Central memory CD8-positive, alpha-beta T cell (primary cell): ENCODE measurements around the gene KRT83.
A peak's percentile ranks its signal among the peaks of the same experiment; 100 is the strongest.
"Not testable (repeated sequence)": the region's sequence is repeated elsewhere in the genome, so short reads cannot be mapped to it uniquely, and the experiment has no call there.

Experiments used
- ATAC-seq: fragments of 150-1000 bp; cut with Tn5 transposase; replicated peaks from 2 replicates; pipeline ENCODE4 v1.10.0; 2022; ENCODE audit warnings: mild to moderate bottlenecking, moderate FRiP score, moderate number of reproducible peaks; ENCODE audit not compliant: poor library complexity, severe bottlenecking; ENCODE audit errors: extremely low read depth
- DNase-seq, 2 donors: peaks; one replicate each; pipeline ENCODE4 v3.0.0; 2021; ENCODE audit warnings: low spot score in 2 of 2
- H3K27ac Mint-ChIP-seq: one replicate; pipeline ENCODE4 v1.8.0; 2022; ENCODE audit warnings: low read depth, mild to moderate bottlenecking, moderate library complexity, mixed read lengths
- H3K27me3 Mint-ChIP-seq: one replicate; pipeline ENCODE4 v1.8.0; 2022; ENCODE audit warnings: mixed read lengths
- H3K36me3 Mint-ChIP-seq: one replicate; pipeline ENCODE4 v1.8.0; 2022; ENCODE audit warnings: mild to moderate bottlenecking, moderate library complexity, mixed read lengths; ENCODE audit not compliant: insufficient read depth
- H3K4me1 Mint-ChIP-seq: one replicate; pipeline ENCODE4 v1.8.0; 2022; ENCODE audit warnings: mixed read lengths
- H3K4me3 Mint-ChIP-seq: one replicate; pipeline ENCODE4 v1.8.0; 2022; ENCODE audit warnings: mild to moderate bottlenecking, moderate library complexity, mixed read lengths
- H3K9me3 Mint-ChIP-seq: one replicate; pipeline ENCODE4 v1.8.0; 2022; ENCODE audit warnings: mixed read lengths

Gene KRT83

DNA sequence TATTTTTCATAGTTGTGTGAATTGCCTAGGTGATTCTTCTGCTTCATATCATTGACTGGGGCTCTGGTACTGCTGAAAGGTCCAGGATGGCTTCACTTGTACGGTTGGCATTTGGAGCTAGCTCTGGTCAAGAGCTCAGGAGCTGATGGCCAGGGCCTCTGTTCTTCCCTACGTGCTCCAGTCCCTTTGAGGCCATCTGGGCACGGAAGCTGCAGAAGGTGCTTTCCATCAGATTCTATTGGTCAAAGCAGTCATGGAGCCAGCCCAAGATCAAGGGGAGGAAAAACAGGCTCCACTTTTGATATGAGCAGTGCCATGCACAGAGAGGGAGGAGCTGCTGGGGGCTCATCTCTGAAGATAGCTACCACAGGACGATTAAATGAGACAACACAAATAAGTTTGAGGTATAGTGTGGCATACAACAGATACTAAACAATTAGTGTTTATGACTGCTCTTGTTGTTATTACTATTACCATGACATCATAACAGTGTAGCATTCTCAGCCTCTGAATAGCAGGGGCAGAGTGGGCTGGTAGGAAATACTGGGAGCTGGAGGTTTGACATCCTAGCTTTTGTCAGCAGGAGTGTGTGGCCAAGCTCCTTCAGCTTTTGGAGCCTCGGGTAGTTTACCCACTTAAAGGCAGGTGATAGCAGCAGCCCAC lies 10.4 kb downstream of the KRT83 start:
- ATAC-seq, result no peak

DNA sequence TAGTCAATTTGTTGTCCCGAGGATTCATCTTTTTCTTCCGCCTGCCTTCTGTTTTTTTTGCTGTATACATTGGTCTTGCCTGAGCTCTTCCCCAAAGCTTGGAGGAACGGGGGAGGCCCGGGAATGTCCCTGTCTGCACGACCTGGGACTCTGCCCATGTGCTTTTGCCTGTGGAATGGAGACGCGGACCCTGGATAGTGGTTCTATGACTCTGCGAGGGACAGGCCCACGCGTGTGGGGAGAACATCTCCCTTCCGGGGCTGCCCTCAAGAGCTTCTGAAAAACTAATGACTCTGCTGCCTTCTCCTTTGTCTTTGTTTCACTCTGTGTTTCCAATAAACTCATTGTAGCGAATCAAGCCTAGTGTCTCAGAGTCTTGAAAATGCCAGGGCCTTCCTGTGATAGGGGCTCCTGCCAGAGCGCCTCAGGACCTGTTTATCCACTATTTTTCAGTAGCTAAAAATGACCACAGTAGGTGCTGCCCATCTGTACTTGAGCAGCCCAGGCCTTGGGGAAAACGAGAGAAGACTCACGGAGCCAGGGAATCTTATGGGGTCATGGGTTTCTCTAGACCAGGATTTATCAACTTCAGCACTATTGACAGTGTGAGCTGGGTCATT lies 12.3 kb downstream of the KRT83 start:
- ATAC-seq, result no peak
- peaks cover 72% of the 10 kb centered on the region for H3K27me3 Mint-ChIP-seq
- H3K36me3 Mint-ChIP-seq, result no peaks in the 10 kb centered on the region
- H3K27ac Mint-ChIP-seq, result no peak overlapping the region
- H3K4me1 Mint-ChIP-seq, result peaks cover 21% of the 10 kb centered on the region
- no peak for DNase-seq
- H3K9me3 Mint-ChIP-seq, result no peaks in the 10 kb centered on the region
- peak overlapping the region; percentile 66 for H3K4me3 Mint-ChIP-seq

More for the DNA sequence above, 10.4 kb downstream of the KRT83 start:
- H3K4me3 Mint-ChIP-seq, result no peak overlapping the region
- H3K9me3 Mint-ChIP-seq, result no peaks in the 10 kb centered on the region
- peaks cover 74% of the 10 kb centered on the region for H3K27me3 Mint-ChIP-seq
- H3K27ac Mint-ChIP-seq, result no peak overlapping the region
- no peak for DNase-seq
- peaks cover 10% of the 10 kb centered on the region for H3K4me1 Mint-ChIP-seq
- H3K36me3 Mint-ChIP-seq, result no peaks in the 10 kb centered on the region

DNA sequence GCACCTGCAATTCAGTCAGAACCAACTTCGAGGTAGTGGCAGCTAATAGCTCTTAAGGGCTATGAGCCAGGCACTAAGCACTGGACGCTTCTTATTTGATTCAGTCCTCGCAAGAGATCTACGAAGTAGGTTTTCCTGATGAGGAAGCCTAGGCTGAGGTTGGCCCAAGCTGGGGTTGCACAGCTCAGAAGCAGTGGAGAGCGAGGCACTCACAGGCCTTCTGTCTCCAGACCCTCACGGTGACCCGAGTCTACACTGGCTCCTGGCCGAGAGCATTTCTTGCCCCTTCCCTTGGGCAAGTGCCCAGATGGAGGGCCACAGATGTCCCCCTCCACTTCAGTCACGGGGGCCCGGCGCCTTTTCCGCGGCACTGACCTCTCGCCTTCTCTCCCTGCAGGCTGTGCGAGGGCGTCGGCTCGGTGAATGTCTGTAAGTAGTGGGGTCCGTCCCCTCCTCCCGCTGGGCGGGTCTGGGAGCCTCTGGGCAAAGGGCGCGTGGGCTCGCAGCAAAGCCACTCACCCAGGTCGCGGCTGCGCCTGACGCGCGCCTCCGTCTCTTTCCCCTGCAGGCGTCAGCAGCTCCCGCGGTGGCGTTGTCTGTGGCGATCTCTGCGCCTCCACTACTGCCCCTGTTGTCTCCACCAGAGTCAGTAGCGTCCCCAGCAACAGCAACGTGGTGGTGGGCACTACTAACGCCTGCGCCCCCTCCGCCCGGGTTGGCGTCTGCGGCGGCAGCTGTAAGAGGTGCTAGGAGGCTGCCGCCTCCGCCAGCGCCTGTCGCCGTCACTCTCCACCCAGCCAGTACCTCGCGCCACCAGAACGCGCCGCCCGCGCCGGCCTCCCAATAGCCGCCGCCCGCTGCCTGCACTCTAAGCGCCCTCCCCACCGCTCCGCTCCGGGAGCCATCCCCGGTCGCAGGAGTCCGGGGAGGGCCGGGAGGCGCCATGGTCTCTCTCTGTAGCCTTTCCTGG lies 13.1 kb downstream of the KRT83 start:
- Mint-ChIP-seq H3K27ac (no peak overlapping the region), H3K36me3 (no peaks in the 10 kb centered on the region), H3K4me3 (peak overlapping the region; percentile 66), H3K9me3 (no peaks in the 10 kb centered on the region), H3K4me1 (peaks cover 21% of the 10 kb centered on the region), H3K27me3 (peaks cover 64% of the 10 kb centered on the region)
- DNase-seq (peak in 1 of 2 donors; percentile 20), ATAC-seq (peak; percentile 68)

GRCh38 chr12:52306731-52307130 lies 14.5 kb downstream of the KRT83 start:
- no peaks in the 10 kb centered on the region for H3K36me3 Mint-ChIP-seq
- H3K9me3 Mint-ChIP-seq, result no peaks in the 10 kb centered on the region
- peaks cover 21% of the 10 kb centered on the region for H3K4me1 Mint-ChIP-seq
- H3K27me3 Mint-ChIP-seq, result peaks cover 50% of the 10 kb centered on the region
- DNase-seq (no peak), ATAC-seq (no peak)
- no peak overlapping the region for H3K27ac Mint-ChIP-seq
- H3K4me3 Mint-ChIP-seq, result no peak overlapping the region

- Mint-ChIP-seq H3K4me3 (no peak overlapping the region), H3K9me3 (no peaks in the 10 kb centered on the region), H3K4me1 (peaks cover 21% of the 10 kb centered on the region), H3K27ac (no peak overlapping the region), H3K27me3 (peaks cover 44% of the 10 kb centered on the region), H3K36me3 (no peaks in the 10 kb centered on the region)
- DNase-seq (no peak), ATAC-seq (no peak)
Measured at GRCh38 chr12:52305921-52306705, 15.1 kb downstream of the KRT83 start.

DNA sequence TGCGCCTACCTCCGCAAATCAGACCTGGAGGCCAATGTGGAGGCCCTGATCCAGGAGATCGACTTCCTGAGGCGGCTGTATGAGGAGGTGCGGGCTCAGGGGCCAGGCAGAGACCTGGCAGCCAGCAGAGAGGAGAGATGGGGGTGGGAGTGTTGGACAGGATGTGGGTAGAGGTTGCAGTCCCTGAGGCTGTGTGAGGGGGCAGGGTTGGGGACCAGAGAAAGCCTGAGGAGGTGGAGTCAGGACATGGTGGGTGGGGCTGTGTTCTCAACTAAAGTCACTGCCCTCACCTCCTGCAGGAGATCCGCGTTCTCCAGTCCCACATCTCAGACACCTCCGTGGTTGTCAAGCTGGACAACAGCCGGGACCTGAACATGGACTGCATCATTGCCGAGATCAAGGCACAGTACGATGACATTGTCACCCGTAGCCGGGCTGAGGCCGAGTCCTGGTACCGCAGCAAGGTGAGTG lies 16.2 kb downstream of the KRT83 start:
- peaks cover 21% of the 10 kb centered on the region for H3K4me1 Mint-ChIP-seq
- ATAC-seq (peak; percentile 69), DNase-seq (peak in 1 of 2 donors; percentile 22)
- H3K27me3 Mint-ChIP-seq, result peaks cover 32% of the 10 kb centered on the region
- peak overlapping the region; percentile 47 for H3K27ac Mint-ChIP-seq
- not testable (repeated sequence) for H3K36me3 Mint-ChIP-seq, H3K4me3 Mint-ChIP-seq, H3K9me3 Mint-ChIP-seq

DNA sequence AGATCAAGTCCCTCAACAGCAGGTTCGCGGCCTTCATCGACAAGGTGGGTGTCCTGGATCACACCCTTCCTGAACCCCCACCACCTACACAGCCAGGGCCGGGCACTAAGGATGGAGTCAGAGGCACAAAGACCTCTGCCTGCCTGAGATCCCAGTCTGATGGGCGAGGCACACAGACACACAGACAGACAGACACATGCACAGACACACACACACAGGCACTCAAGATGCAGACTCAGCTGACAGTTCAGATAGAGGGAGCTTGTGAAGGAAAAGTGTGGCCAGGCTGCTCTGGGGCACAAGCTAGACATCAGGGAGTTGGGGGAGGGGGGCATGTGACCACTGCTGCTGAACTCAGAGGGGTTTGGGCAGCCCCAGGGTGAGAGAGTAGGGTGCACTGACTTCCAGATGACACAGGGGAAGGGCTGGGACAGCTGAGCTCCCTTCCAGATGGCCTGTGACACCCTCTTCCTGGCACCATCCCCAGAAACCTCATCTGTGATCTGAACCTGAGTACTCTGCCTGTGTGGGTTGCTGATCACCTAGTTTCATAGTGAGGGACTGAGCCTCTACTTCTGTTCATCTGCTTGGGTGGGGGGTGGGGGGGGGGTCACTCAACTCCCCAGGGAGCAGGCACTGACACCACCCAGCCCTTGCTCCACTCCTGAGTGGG lies 18.8 kb downstream of the KRT83 start:
- DNase-seq, H3K27ac Mint-ChIP-seq, H3K9me3 Mint-ChIP-seq, H3K36me3 Mint-ChIP-seq, ATAC-seq, H3K4me3 Mint-ChIP-seq: not testable (repeated sequence)
- Mint-ChIP-seq H3K27me3 (peaks cover 17% of the 10 kb centered on the region), H3K4me1 (peaks cover 12% of the 10 kb centered on the region)

- ATAC-seq, H3K36me3 Mint-ChIP-seq, H3K9me3 Mint-ChIP-seq, H3K27ac Mint-ChIP-seq, H3K4me3 Mint-ChIP-seq, DNase-seq: not testable (repeated sequence)
- Mint-ChIP-seq H3K27me3 (peaks cover 10% of the 10 kb centered on the region), H3K4me1 (peaks cover 12% of the 10 kb centered on the region)
Measured at GRCh38 chr12:52301721-52302120, 19.5 kb downstream of the KRT83 start.

DNA sequence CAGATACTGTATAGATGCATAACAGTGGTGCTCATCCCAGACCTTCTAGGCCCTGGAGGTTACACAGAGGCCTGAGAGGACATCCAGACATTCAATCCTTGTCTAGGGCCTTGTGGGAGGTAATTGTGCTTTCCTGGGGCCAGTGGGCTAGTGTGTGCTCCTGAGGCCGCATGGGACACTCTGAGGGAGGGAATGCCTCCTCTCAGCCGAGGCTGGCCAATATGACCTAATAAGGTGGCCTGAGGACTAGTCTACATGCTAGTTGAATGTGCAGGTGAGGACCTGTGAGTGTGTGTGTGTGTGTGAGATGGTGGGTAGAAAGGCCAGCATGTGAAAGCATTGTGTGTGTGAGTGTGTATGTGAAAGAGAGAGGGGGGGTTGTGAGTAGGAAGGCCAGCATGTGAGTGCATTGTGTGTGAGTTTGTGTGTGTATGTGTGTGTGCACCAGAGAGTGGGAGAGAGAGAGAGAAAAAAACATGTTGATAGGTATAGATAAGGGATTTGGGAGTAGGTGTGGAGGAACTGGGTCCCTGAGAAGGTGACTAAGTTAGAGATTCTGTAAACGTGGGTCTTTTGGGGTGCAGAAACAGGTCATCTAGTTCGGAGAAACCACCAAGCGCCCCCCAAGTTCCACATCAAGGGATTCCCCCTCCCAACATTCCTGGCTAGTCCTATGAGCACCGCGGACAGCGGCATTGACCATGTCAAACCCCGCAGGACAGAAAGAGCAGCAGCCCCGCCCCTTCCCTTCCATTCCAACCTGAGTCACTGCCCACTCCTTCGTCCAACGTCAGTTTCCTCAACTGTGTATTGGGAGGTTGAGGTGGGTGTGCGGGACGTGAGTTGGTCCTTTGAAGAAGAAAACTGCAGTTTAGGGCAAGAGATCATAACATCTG lies 20.2 kb downstream of the KRT83 start:
- Mint-ChIP-seq H3K9me3 (no peaks in the 10 kb centered on the region), H3K36me3 (no peaks in the 10 kb centered on the region)
- ATAC-seq, result no peak

GRCh38 chr12:52298677-52299190 lies 22.5 kb downstream of the KRT83 start:
- peaks cover 8% of the 10 kb centered on the region for H3K27me3 Mint-ChIP-seq
- no peak overlapping the region for H3K4me3 Mint-ChIP-seq
- H3K9me3 Mint-ChIP-seq, result no peaks in the 10 kb centered on the region
- H3K36me3 Mint-ChIP-seq, result no peaks in the 10 kb centered on the region
- H3K27ac Mint-ChIP-seq, result no peak overlapping the region
- DNase-seq (no peak), ATAC-seq (no peak)
- no peaks in the 10 kb centered on the region for H3K4me1 Mint-ChIP-seq

More for the DNA sequence above, 20.2 kb downstream of the KRT83 start:
- H3K4me1 Mint-ChIP-seq, result peaks cover 12% of the 10 kb centered on the region
- H3K27me3 Mint-ChIP-seq, result peaks cover 8% of the 10 kb centered on the region
- no peak for DNase-seq
- H3K27ac Mint-ChIP-seq, result no peak overlapping the region
- H3K4me3 Mint-ChIP-seq, result no peak overlapping the region
